ENCODE measurements around the gene CD276. TPM values are rescaled to one million over a fixed set of nuclear protein-coding genes. Genes with fewer than 3 reads are reported as not detected.

Gene CD276
- total RNA-seq, 3 donors from 2014 or later: 26.2 to 39.2 (median 29.9) TPM

DNA sequence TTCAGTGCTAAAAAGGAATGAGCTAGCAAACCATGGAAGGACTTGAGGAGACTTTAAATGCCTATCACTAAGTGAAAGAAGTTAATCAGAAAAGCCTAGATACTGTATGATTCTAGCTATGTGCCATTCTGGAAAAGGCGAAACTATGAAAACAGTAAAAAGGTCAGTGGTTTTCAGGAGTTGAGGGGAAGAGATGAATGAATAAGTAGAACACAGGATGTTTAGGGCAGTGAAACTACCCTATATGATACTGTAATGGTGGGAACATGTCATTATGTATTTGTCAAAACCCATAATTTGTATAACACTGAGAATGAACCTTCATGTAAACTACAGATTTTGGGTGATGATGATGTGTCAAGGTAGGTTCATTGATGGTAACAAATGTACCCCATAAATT is 9.6 kb upstream of the CD276 start:
- H3K9me3 ChIP-seq: no peaks in the 10 kb centered on the region
- intact Hi-C loops (cut with DNase I, micrococcal nuclease): no loop called here
- no peak for ATAC-seq
- no peak for DNase-seq
- no peaks in the 10 kb centered on the region for H3K36me3 ChIP-seq (ENCODE audit: low read depth)
- H3K4me3 ChIP-seq: no peak overlapping the region
- H3K4me1 ChIP-seq (ENCODE audit: low read depth): no peaks in the 10 kb centered on the region
- TF ChIP-seq, protein P1, sequence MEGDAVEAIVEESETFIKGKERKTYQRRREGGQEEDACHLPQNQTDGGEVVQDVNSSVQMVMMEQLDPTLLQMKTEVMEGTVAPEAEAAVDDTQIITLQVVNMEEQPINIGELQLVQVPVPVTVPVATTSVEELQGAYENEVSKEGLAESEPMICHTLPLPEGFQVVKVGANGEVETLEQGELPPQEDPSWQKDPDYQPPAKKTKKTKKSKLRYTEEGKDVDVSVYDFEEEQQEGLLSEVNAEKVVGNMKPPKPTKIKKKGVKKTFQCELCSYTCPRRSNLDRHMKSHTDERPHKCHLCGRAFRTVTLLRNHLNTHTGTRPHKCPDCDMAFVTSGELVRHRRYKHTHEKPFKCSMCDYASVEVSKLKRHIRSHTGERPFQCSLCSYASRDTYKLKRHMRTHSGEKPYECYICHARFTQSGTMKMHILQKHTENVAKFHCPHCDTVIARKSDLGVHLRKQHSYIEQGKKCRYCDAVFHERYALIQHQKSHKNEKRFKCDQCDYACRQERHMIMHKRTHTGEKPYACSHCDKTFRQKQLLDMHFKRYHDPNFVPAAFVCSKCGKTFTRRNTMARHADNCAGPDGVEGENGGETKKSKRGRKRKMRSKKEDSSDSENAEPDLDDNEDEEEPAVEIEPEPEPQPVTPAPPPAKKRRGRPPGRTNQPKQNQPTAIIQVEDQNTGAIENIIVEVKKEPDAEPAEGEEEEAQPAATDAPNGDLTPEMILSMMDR (IDR thresholded peaks at IDR 0.05): no peak

DNA sequence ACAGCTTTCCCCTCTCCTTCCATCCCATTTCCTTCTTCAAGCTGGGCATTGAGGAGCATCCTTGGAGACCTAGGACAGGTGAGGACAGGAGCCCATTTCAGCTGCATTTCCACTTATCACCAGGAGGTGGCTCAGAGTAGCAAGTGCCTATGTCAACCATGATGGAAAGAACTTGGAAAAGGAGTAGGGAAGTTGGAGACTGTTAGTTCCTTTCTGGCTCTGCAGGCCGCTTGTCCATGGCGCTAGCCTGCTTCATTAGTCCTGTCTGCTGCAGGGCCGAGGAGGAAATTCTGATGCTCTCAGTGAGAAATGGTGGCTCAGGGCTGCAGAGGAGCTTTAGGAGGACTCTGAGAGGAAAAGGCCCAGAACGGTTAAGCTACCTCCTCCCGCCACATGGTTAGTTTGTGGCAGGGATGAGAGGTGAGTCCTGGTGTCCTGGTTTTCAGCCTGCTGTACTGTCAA is 7.0 kb upstream of the CD276 start:
- Histone ChIP-seq H3K9me3 (no peaks in the 10 kb centered on the region), H3K36me3 (ENCODE audit: low read depth) (no peaks in the 10 kb centered on the region), H3K4me1 (ENCODE audit: low read depth) (no peaks in the 10 kb centered on the region), H3K4me3 (no peak overlapping the region)
- ATAC-seq (peak; percentile 92), DNase-seq (peak in 2 of 3 donors; percentile 52 to 90)
- TF ChIP-seq, protein P1 (IDR thresholded peaks at IDR 0.05): peak; percentile 65
- intact Hi-C loops (cut with DNase I, micrococcal nuclease): loop anchor here (2.0 kb wide), 1 partner anchor 24 kb away; no protein-coding TSS in a partner anchor

DNA sequence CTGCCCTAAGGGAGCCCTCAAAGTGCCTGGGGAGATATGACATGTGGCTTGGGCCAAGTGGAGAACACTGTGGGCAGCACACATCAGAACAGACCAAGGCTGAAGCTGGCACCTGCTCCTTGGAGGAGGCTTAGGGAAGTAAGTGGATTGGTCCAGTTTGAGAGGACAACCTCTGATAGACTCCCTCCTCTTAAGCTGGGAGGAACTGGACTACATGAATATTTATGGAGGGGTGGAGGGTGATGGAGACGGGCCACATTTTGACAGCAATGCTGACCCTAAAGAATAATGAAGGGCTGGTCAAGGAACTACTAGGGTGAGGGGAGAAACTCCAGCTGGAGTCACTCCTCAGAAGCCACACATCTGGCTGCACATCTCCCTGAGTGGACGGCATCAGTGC is 6.5 kb upstream of the CD276 start:
- Histone ChIP-seq H3K4me3 (no peak overlapping the region), H3K36me3 (ENCODE audit: low read depth) (no peaks in the 10 kb centered on the region), H3K4me1 (ENCODE audit: low read depth) (no peaks in the 10 kb centered on the region), H3K9me3 (no peaks in the 10 kb centered on the region)
- no peak for ATAC-seq
- TF ChIP-seq, protein P1 (IDR thresholded peaks at IDR 0.05): no peak
- intact Hi-C loops (cut with DNase I, micrococcal nuclease): loop anchor here (2.0 kb wide), 1 partner anchor 23 kb away; no protein-coding TSS in a partner anchor
- no peak for DNase-seq

DNA sequence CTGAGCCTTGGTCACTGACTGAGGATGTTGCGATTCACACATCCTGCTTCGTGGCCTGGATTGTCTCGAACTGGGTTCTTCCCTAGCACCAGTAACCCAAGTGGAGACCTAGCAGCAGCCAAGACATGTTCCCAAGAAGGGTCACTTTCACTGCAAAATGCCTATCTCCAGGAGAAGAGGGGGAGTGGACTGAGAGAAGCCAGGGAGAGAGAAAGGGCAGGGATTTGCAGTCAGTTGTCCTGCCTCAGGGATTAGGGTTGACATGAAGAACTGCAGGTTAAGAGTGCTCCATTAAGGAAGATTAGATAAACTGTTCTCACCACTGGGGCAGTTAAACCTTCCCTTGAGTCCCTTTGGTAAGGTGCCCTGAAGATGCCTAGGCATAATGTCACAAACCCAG is 5.7 kb upstream of the CD276 start:
- Histone ChIP-seq H3K36me3 (ENCODE audit: low read depth) (no peaks in the 10 kb centered on the region), H3K9me3 (no peaks in the 10 kb centered on the region), H3K4me1 (ENCODE audit: low read depth) (peaks cover 1% of the 10 kb centered on the region), H3K4me3 (no peak overlapping the region)
- TF ChIP-seq, protein P1 (IDR thresholded peaks at IDR 0.05): no peak
- ATAC-seq (no peak), DNase-seq (no peak)
- intact Hi-C loops (cut with DNase I, micrococcal nuclease): no loop called here

DNA sequence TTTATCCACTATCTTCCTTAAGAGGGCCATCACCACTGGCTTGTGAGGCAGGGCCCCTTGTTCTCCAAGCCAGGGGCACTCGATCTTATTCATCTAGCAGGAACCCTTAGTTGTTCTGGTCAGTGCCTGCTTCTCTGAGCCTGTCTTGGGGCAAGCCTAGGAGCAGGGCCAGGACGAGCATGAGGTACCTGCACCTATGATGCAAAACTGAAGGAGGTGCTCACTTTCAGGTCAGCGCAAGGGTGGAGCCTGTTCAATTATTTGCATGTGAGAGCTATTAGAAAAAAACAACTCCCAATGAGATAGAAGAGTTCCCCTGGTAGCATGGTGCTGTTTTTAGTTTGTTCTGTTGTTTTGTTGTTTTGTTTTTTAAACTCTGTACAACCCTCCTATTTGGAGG is 5.0 kb upstream of the CD276 start:
- ATAC-seq (no peak), DNase-seq (no peak)
- intact Hi-C loops (cut with DNase I, micrococcal nuclease): no loop called here
- Histone ChIP-seq H3K36me3 (ENCODE audit: low read depth) (no peaks in the 10 kb centered on the region), H3K4me3 (no peak overlapping the region), H3K4me1 (ENCODE audit: low read depth) (peaks cover 6% of the 10 kb centered on the region), H3K9me3 (no peaks in the 10 kb centered on the region)
- TF ChIP-seq, protein P1 (IDR thresholded peaks at IDR 0.05): no peak

DNA sequence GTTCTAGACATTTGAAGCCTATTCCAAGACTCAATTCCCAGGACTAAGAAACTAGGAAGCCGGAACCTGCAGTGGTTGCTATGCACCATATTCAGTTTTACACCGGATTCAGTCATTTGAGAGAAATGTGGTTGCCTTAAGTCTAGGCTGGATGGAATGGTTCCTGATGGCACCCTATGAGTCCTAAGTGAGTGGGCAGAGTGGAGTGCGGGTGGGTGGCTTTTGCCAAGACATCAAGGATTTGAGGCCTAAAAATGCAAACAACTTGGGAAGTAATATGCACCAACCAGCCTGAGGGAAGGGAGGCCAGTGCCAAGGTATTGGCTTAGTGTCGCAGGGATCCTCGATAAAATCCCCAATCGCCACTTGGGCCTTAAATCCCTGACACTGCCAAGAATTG is 4.2 kb upstream of the CD276 start:
- intact Hi-C loops (cut with DNase I, micrococcal nuclease): loop anchor here in 1 of 2 donors (10.0 kb wide), 1 partner anchor 45 kb away; the partner anchor contains the start of gene NPTN
- ATAC-seq: no peak

More for the DNA sequence above, 4.2 kb upstream of the CD276 start:
- TF ChIP-seq, protein P1 (IDR thresholded peaks at IDR 0.05): no peak
- H3K36me3 ChIP-seq (ENCODE audit: low read depth): no peaks in the 10 kb centered on the region
- DNase-seq: no peak
- no peaks in the 10 kb centered on the region for H3K9me3 ChIP-seq
- peaks cover 9% of the 10 kb centered on the region for H3K4me1 ChIP-seq (ENCODE audit: low read depth)
- no peak overlapping the region for H3K4me3 ChIP-seq

Data from mucosa of descending colon (tissue), 3 donors.